Mucosa of rectum (tissue), 2 donors: ENCODE data around the gene TSPAN32.
"Not testable (repeated sequence)": the region's sequence is repeated elsewhere in the genome, so short reads cannot be mapped to it uniquely, and the experiment has no call there.

Source experiments
- H3K27ac ChIP-seq, 2 donors: one replicate each; pipeline ENCODE4 v1.7.0; 2013; ENCODE audit warnings: inconsistent platforms in 2 of 2, low read depth in 2 of 2, low read length in 2 of 2
- H3K27me3 ChIP-seq, 2 donors: one replicate each; pipeline ENCODE4 v1.7.0; 2013; ENCODE audit warnings: low read length in 2 of 2; ENCODE audit not compliant: control insufficient read depth in 2 of 2, insufficient read depth in 2 of 2
- H3K36me3 ChIP-seq, 2 donors: one replicate each; pipeline ENCODE4 v1.7.0; 2013; ENCODE audit warnings: low read length in 2 of 2; ENCODE audit not compliant: control insufficient read depth in 2 of 2, insufficient read depth in 2 of 2
- H3K4me1 ChIP-seq, 2 donors: one replicate each; pipeline ENCODE4 v1.7.0; 2013; ENCODE audit warnings: low read length in 2 of 2, mild to moderate bottlenecking in 1 of 2; ENCODE audit not compliant: control insufficient read depth in 2 of 2, insufficient read depth in 2 of 2
- H3K4me3 ChIP-seq, 2 donors: one replicate each; pipeline ENCODE4 v1.7.0; 2013; ENCODE audit warnings: low read length in 2 of 2
- H3K9ac ChIP-seq, 2 donors: one replicate each; pipeline ENCODE4 v1.7.0; 2013; ENCODE audit warnings: low read length in 2 of 2, low read depth in 1 of 2, mild to moderate bottlenecking in 1 of 2
- H3K9me3 ChIP-seq, 2 donors: one replicate each; pipeline ENCODE4 v1.7.0; 2013; ENCODE audit warnings: low read length in 2 of 2; ENCODE audit not compliant: control insufficient read depth in 2 of 2
- donor health status: healthy.
- donor health status: Normal muscosa, but diverticular disease.

TSPAN32 gene

GRCh38 chr11:2272946-2273280, 28.9 kb upstream of the TSPAN32 start:
- peaks cover 2 to 9% of the 10 kb centered on the region in 2 donors for H3K27me3 ChIP-seq

DNA sequence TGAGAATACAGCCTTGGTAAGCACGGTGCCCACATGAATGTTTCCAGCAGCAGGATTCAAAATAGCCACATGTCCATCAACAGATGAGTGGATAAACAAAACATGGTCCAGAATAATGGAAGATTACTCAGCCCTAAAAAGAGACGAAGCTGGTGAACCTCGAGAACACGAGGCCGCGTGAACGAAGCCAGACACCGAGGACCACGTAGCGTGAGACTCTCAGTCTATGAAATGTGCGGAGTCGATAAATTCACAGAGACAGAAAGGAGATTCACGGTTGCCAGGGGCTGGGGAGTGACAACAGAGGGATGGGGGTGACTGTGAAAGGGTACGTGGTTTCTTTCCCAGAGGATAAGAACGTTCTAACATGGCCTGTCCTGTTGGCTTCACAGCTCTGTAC, 28.5 kb upstream of the TSPAN32 start:
- peaks cover 2 to 6% of the 10 kb centered on the region in 2 donors for H3K27me3 ChIP-seq
- H3K9ac ChIP-seq, result no peak overlapping the region
- no peaks in the 10 kb centered on the region for H3K36me3 ChIP-seq
- peaks cover 0 to 8% of the 10 kb centered on the region in 2 donors for H3K4me1 ChIP-seq
- H3K27ac ChIP-seq, result no peak overlapping the region
- H3K9me3 ChIP-seq, result no peaks in the 10 kb centered on the region
- no peak overlapping the region for H3K4me3 ChIP-seq

More at GRCh38 chr11:2272946-2273280, 28.9 kb upstream of the TSPAN32 start:
- Histone ChIP-seq H3K4me1 (peaks cover 0 to 8% of the 10 kb centered on the region in 2 donors), H3K4me3 (no peak overlapping the region), H3K36me3 (no peaks in the 10 kb centered on the region), H3K9me3 (no peaks in the 10 kb centered on the region), H3K9ac (no peak overlapping the region), H3K27ac (no peak overlapping the region)

DNA sequence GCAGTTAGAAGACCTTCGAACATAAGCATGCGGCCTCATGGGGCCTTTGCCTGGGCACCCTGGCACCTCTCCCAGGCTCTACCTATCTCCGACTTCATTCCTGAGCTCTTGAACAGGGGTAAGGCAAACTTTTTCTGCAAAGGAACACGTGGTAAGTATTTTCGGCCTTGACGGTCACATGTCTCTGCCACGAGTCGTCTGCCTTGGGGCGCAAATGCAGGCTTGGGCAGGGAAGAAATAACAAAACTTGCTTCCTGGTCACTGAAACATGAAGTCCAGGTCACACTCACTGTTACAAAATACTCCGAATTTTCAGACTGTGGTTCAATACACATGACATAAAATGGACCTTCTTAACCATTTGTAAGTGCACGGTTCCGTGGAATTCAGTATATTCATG, 28.0 kb upstream of the TSPAN32 start:
- Histone ChIP-seq H3K27ac (no peak overlapping the region), H3K36me3 (no peaks in the 10 kb centered on the region), H3K9ac (no peak overlapping the region), H3K4me3 (no peak overlapping the region), H3K9me3 (no peaks in the 10 kb centered on the region), H3K27me3 (peaks cover 2 to 6% of the 10 kb centered on the region in 2 donors), H3K4me1 (peaks cover 0 to 8% of the 10 kb centered on the region in 2 donors)

DNA sequence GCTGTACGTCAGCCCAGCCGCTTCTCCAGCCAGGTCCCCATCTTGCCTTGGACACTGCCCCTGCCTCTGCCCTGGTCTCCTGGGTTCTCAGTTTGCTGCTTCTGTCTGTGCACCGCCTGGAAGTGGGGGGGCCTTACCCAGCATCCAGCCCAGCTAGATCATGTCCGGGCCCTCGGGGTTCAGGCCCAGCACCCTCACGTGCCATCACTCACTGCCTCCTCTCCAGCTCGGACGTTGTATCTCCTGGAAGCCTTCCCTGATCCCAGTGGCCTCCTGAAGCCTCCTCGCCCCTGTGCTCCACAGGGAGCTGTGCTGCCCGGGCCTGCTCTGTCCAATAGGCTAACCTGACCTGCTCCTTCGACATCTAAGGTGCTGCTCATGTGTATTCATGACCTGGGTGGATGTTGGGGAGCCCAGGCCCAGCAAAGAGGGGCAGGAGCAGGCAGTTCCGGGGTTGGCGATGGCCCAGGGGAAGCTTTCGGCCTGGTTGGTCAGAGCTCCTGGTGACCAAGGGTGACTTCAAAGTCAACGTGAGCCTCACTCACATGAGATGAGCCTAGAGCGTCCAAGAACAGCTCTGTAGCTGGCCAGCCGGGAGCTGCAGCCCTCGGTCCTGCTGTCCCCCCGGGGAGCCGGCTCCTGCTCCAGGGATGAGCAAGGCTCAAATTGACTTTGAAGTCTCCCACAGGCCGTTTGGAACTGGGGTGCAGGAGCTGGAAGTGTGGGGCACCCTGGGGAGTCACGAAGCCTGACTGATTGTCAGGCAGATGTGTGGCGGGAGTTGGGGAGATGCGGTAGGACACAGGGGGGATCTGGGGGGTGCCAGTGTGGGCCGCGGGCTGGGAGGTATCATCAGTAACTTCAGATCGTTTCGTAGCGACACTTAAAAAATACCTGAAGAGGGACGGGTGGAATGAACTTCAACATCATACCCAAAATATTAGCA, 26.2 kb upstream of the TSPAN32 start:
- no peaks in the 10 kb centered on the region for H3K36me3 ChIP-seq
- H3K9me3 ChIP-seq, result no peaks in the 10 kb centered on the region
- H3K27ac ChIP-seq, result no peak overlapping the region
- H3K27me3 ChIP-seq, result peaks cover 2 to 4% of the 10 kb centered on the region in 2 donors
- no peak overlapping the region for H3K4me3 ChIP-seq
- H3K9ac ChIP-seq, result no peak overlapping the region
- H3K4me1 ChIP-seq, result no peaks in the 10 kb centered on the region

DNA sequence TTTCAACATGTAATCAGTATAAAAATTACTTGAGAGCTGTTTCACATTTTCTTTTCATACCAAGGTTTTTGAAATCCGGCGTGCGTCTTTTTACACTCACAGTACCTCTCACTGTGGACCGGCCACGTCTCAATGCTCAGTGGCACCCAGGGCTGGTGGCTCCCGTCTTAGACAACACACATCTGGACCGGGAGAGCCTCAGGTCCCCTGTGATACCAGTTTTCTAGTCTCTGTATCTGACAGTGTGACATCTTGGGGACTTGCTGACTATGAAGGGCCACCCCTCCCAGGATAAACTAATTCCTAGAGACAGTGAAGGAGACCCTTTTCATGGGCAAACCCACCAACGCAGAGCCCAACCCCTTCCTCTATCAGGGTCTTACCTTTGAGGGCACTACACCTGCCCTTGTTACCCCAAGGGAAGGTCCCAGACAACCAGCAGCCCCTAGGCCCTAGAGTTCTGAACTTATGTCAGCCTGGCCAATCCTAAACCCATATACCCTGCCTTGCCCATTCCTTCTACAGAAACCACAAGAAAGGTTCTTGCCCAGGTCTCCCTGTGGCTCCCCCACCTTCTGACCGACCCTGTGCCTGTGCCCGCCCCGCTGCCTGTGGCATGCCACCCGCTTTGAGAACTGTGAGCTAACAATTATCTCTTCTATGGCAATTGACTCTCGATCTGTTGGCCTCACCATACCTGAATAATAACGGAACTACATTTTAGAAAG, 25.4 kb upstream of the TSPAN32 start:
- H3K9me3 ChIP-seq, result no peaks in the 10 kb centered on the region
- no peak overlapping the region for H3K9ac ChIP-seq
- no peaks in the 10 kb centered on the region for H3K36me3 ChIP-seq
- no peak overlapping the region for H3K27ac ChIP-seq
- no peaks in the 10 kb centered on the region for H3K4me1 ChIP-seq
- H3K4me3 ChIP-seq, result no peak overlapping the region
- H3K27me3 ChIP-seq, result peaks cover 0 to under 1% of the 10 kb centered on the region in 2 donors

DNA sequence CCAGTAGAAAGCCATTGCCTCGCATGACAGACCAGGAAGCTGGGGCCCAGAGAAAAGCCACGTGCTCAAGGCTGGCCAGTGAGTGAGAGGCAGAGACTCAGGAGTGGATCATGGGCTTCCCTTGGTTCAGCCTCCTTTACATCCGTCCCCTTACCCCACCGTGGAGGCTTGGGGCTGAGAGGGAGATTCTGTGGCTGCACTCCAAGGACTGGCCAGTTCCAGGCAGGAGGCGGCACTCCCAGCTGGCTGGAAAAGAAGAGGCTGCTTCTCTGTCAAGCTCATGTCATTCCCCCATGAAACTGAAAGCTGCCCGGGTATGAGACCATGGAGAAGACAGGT, 24.8 kb upstream of the TSPAN32 start:
- Histone ChIP-seq H3K9me3 (no peaks in the 10 kb centered on the region), H3K4me1 (no peaks in the 10 kb centered on the region), H3K4me3 (no peak overlapping the region), H3K27ac (no peak overlapping the region), H3K9ac (peak overlapping the region in 1 of 2 donors; percentile 6), H3K27me3 (no peaks in the 10 kb centered on the region), H3K36me3 (no peaks in the 10 kb centered on the region)

DNA sequence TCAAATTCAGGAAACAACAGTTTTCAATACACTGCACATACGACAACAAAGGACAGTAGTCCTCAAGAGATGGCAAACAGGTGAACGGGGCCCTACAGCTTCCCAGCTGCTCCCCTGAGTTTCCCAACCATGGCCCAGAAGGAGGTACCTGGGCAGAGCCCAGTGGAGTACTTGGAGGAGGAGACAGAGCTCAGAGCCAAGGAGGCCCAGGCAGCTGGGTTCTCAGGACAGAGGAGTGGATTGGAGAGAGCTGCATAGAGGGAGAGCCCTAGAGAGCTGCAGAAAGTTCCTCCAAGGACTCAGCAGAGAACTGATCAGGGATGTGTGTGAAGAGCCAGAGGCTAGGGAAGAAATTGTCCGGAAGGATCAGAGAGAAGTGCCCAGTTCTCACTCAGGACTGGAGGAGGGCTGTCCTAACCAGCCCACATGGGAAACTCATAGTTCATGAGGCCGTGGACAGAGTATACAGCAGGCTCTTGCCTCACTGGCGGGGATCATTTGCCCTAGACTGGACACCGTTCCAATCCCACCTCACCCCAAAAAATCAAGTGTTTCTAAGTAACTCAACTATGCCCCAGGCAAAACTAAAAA, 23.8 kb upstream of the TSPAN32 start:
- H3K4me1 ChIP-seq, result no peaks in the 10 kb centered on the region
- H3K36me3 ChIP-seq, result no peaks in the 10 kb centered on the region
- H3K9ac ChIP-seq, result no peak overlapping the region
- H3K4me3 ChIP-seq, result no peak overlapping the region
- H3K27me3 ChIP-seq, result no peaks in the 10 kb centered on the region
- H3K9me3 ChIP-seq, result no peaks in the 10 kb centered on the region
- H3K27ac ChIP-seq, result no peak overlapping the region

- H3K9ac ChIP-seq, result no peak overlapping the region
- no peak overlapping the region for H3K27ac ChIP-seq
- peaks cover 0 to 3% of the 10 kb centered on the region in 2 donors for H3K27me3 ChIP-seq
- H3K4me1 ChIP-seq, result no peaks in the 10 kb centered on the region
- no peak overlapping the region for H3K4me3 ChIP-seq
- H3K36me3 ChIP-seq, result no peaks in the 10 kb centered on the region
- no peaks in the 10 kb centered on the region for H3K9me3 ChIP-seq
Observed at GRCh38 chr11:2280208-2280607, 21.6 kb upstream of the TSPAN32 start.

DNA sequence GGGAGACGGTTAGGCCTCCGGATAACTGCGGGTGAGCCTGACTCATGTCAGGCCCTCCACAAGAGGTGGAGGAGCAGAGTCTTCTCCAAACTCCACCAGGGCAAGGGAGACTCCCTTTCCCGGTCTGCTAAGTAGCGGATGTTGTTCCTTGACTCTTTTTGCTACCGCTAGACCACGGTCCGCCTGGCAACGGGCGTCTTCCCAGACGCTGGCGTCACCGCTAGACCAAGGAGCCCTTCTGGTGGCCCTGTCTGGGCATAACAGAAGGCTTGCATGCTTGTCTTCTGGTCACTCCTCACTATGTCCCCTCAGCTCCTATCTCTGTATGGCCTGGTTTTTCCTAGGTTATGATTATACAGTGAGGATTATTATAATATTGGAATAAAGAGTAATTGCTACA, 15.5 kb upstream of the TSPAN32 start:
- not testable (repeated sequence) for H3K9ac ChIP-seq, H3K4me1 ChIP-seq, H3K27me3 ChIP-seq, H3K4me3 ChIP-seq, H3K27ac ChIP-seq, H3K9me3 ChIP-seq, H3K36me3 ChIP-seq

DNA sequence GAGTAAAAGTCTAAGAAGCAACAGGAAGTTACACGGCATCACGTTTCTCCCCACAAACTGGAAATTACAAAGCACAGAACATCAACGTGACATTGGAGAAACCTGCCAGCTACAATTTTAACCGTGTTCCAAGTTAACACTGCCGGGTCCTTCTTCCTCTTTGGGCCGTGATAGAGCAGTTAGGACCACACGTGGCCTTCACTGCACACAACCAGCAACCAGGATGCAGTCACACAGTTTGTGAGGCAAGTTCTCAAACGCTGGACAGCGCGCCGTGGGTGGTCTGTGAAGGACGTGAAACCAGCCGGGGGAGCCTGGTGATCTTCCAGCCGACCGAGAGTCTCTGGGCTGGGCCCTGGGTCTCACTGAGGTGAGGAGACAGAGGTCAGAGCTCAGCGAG, 14.7 kb upstream of the TSPAN32 start:
- Histone ChIP-seq H3K36me3 (no peaks in the 10 kb centered on the region), H3K27ac (peak overlapping the region; percentile 51 to 56), H3K9ac (peak overlapping the region in 1 of 2 donors; percentile 6), H3K27me3 (peaks cover 3 to 4% of the 10 kb centered on the region in 2 donors), H3K4me3 (no peak overlapping the region), H3K9me3 (no peaks in the 10 kb centered on the region), H3K4me1 (peaks cover 0 to 5% of the 10 kb centered on the region in 2 donors)
